ENCODE measurements around the gene ABHD2.

Gene ABHD2

DNA sequence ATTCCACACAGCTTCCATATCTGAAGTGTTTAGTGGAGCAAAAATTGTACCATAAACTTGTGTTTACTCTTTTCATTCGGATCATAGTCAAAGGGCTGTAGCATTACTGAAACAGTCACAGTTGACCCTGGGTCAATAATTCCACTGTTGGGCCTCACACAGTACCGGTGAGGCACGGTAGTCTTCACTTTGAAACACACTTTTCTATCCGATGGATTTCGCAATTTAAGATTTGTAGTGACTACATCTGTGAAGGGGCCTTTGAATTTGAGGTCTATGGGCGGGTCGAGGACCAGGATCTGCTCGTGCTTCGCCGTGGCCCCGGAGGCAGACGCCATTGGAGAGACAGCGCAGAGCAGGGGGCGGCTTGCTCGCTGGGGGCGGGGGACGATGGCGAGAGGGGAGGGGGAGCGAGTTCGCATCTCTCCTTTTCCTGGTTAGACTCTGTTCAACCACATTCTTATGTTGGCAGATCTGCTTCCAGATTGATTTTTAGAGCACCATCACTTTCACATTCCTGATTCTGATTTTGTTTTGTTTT is 113.3 kb downstream of the ABHD2 start:
- Histone ChIP-seq H3K4me1 (ENCODE audit: control insufficient read depth, insufficient read depth, low read length) (peaks cover 36% of the 10 kb centered on the region), H3K4me3 (ENCODE audit: insufficient read depth, low read depth, low read length) (no peak overlapping the region), H3K9me3 (ENCODE audit: control insufficient read depth, low read length) (no peaks in the 10 kb centered on the region), H3K36me3 (ENCODE audit: control insufficient read depth, insufficient read depth, low read length) (no peaks in the 10 kb centered on the region), H3K27me3 (ENCODE audit: control insufficient read depth, insufficient read depth, low read length, poor library complexity, severe bottlenecking) (no peaks in the 10 kb centered on the region), H3K27ac (ENCODE audit: insufficient read depth, low read depth, low read length, poor library complexity, severe bottlenecking) (no peak overlapping the region)
- WGBS, 2 experiments, result 88 to 89% methylated on average over 20 of the region's 20 CpGs

GRCh38 chr15:89203705-89204273 is 115.5 kb downstream of the ABHD2 start:
- H3K27ac ChIP-seq (ENCODE audit: insufficient read depth, low read depth, low read length, poor library complexity, severe bottlenecking), result no peak overlapping the region
- no peaks in the 10 kb centered on the region for H3K27me3 ChIP-seq (ENCODE audit: control insufficient read depth, insufficient read depth, low read length, poor library complexity, severe bottlenecking)
- no peaks in the 10 kb centered on the region for H3K9me3 ChIP-seq (ENCODE audit: control insufficient read depth, low read length)
- 71 to 85% methylated on average over 2 of the region's 2 CpGs for WGBS, 2 experiments
- H3K4me1 ChIP-seq (ENCODE audit: control insufficient read depth, insufficient read depth, low read length), result peaks cover 18% of the 10 kb centered on the region
- H3K36me3 ChIP-seq (ENCODE audit: control insufficient read depth, insufficient read depth, low read length), result no peaks in the 10 kb centered on the region
- H3K4me3 ChIP-seq (ENCODE audit: insufficient read depth, low read depth, low read length), result no peak overlapping the region

DNA sequence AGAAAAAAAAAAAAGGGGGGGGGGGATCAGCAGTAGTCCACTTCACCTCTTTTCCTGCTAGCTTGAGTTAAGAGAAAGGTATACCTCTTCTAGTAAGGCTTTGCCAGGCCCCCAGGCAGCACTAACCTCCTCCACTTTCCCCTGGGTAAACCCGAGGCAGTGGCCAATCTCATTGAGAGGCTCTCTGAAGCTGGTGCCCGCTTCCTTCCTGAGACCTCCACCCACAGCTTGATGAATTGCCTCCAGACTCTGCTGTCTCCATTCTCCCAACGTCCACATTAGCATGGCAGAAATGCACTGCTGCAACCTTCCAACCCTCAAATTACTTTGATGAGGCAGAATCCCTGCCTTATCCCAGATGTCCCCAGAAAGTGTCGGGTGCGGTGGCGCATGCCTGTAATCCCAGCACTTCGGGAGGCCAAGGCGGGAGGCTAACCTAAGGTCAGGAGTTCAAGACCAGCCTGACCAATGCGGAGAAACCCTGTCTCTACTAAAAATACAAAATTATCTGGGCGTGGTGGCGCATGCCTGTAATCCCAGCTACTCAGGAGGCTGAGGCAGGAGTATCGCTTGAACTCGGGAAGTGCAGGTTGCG is 117.8 kb downstream of the ABHD2 start:
- 85 to 91% methylated on average over 14 of the region's 14 CpGs for WGBS, 2 experiments
- no peak overlapping the region for H3K4me3 ChIP-seq (ENCODE audit: insufficient read depth, low read depth, low read length)
- H3K27ac ChIP-seq (ENCODE audit: insufficient read depth, low read depth, low read length, poor library complexity, severe bottlenecking), result no peak overlapping the region
- H3K36me3 ChIP-seq (ENCODE audit: control insufficient read depth, insufficient read depth, low read length), result no peaks in the 10 kb centered on the region
- no peaks in the 10 kb centered on the region for H3K4me1 ChIP-seq (ENCODE audit: control insufficient read depth, insufficient read depth, low read length)
- no peaks in the 10 kb centered on the region for H3K27me3 ChIP-seq (ENCODE audit: control insufficient read depth, insufficient read depth, low read length, poor library complexity, severe bottlenecking)
- no peaks in the 10 kb centered on the region for H3K9me3 ChIP-seq (ENCODE audit: control insufficient read depth, low read length)

GRCh38 chr15:89206908-89207331 is 118.7 kb downstream of the ABHD2 start:
- H3K4me1 ChIP-seq (ENCODE audit: control insufficient read depth, insufficient read depth, low read length), result no peaks in the 10 kb centered on the region
- no peaks in the 10 kb centered on the region for H3K36me3 ChIP-seq (ENCODE audit: control insufficient read depth, insufficient read depth, low read length)
- no peak overlapping the region for H3K4me3 ChIP-seq (ENCODE audit: insufficient read depth, low read depth, low read length)
- H3K27me3 ChIP-seq (ENCODE audit: control insufficient read depth, insufficient read depth, low read length, poor library complexity, severe bottlenecking), result no peaks in the 10 kb centered on the region
- no peak overlapping the region for H3K27ac ChIP-seq (ENCODE audit: insufficient read depth, low read depth, low read length, poor library complexity, severe bottlenecking)
- no peaks in the 10 kb centered on the region for H3K9me3 ChIP-seq (ENCODE audit: control insufficient read depth, low read length)
- 18% methylated on average over 14 of the region's 14 CpGs for whole genome bisulfite sequencing, 2 experiments

DNA sequence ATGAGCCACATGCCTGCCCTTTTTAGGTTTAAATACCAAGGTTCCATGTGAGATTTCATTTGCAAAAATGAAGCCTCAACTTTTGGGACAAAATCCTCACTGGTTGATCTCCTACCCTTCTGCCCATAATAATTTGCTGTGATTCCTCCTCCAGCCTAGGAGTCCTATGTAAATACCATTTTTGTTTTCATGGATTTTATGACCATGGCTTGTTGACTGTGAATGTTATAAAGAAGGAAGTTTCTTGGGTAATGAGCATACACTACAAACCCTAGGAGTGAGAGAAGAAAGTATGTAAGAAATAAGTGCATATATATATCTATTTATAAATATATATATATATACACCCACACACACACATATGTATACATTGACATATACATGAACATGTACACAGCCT is 120.0 kb downstream of the ABHD2 start:
- Histone ChIP-seq H3K9me3 (ENCODE audit: control insufficient read depth, low read length) (no peaks in the 10 kb centered on the region), H3K4me3 (ENCODE audit: insufficient read depth, low read depth, low read length) (no peak overlapping the region), H3K36me3 (ENCODE audit: control insufficient read depth, insufficient read depth, low read length) (no peaks in the 10 kb centered on the region), H3K4me1 (ENCODE audit: control insufficient read depth, insufficient read depth, low read length) (no peaks in the 10 kb centered on the region), H3K27ac (ENCODE audit: insufficient read depth, low read depth, low read length, poor library complexity, severe bottlenecking) (no peak overlapping the region), H3K27me3 (ENCODE audit: control insufficient read depth, insufficient read depth, low read length, poor library complexity, severe bottlenecking) (no peaks in the 10 kb centered on the region)

GRCh38 chr15:89209057-89209456 is 120.8 kb downstream of the ABHD2 start:
- Histone ChIP-seq H3K9me3 (ENCODE audit: control insufficient read depth, low read length) (no peaks in the 10 kb centered on the region), H3K27ac (ENCODE audit: insufficient read depth, low read depth, low read length, poor library complexity, severe bottlenecking) (no peak overlapping the region), H3K36me3 (ENCODE audit: control insufficient read depth, insufficient read depth, low read length) (no peaks in the 10 kb centered on the region), H3K27me3 (ENCODE audit: control insufficient read depth, insufficient read depth, low read length, poor library complexity, severe bottlenecking) (no peaks in the 10 kb centered on the region), H3K4me3 (ENCODE audit: insufficient read depth, low read depth, low read length) (no peak overlapping the region), H3K4me1 (ENCODE audit: control insufficient read depth, insufficient read depth, low read length) (no peaks in the 10 kb centered on the region)
- 81 to 93% methylated on average over 1 of the region's 1 CpG for WGBS, 2 experiments

DNA sequence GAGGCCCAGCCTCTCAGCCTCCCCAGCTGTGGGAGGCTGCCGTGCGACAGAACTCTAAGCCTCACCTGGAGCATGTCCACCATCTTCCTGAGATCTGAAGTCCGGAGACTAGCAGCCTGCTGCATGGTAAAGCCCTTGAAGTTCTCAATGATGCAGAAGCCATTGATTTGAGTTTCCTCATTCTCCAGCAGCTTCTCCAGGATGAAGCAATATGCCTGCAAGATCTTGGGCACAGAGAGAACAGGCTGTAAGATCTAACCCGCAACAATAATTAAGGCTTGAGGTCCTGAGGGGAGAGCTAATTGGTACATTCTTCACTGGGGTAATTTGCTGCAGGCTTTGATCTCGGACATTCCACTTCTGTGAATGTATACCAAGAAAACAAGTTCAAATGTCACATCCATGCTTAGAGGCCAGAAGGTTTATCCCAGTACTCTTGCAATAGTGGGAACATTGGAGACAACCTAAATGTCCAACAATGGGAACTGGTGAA is 123.5 kb downstream of the ABHD2 start:
- no peak overlapping the region for H3K27ac ChIP-seq (ENCODE audit: insufficient read depth, low read depth, low read length, poor library complexity, severe bottlenecking)
- WGBS, 2 experiments, result 93% methylated on average over 5 of the region's 5 CpGs

GRCh38 chr15:89215627-89216026 is 127.4 kb downstream of the ABHD2 start:
- Histone ChIP-seq H3K4me3 (ENCODE audit: insufficient read depth, low read depth, low read length) (no peak overlapping the region), H3K4me1 (ENCODE audit: control insufficient read depth, insufficient read depth, low read length) (no peaks in the 10 kb centered on the region), H3K36me3 (ENCODE audit: control insufficient read depth, insufficient read depth, low read length) (no peaks in the 10 kb centered on the region), H3K9me3 (ENCODE audit: control insufficient read depth, low read length) (no peaks in the 10 kb centered on the region), H3K27ac (ENCODE audit: insufficient read depth, low read depth, low read length, poor library complexity, severe bottlenecking) (no peak overlapping the region), H3K27me3 (ENCODE audit: control insufficient read depth, insufficient read depth, low read length, poor library complexity, severe bottlenecking) (no peaks in the 10 kb centered on the region)
- 92 to 94% methylated on average over 2 of the region's 2 CpGs for WGBS, 2 experiments

More for the DNA sequence above, 123.5 kb downstream of the ABHD2 start:
- Histone ChIP-seq H3K36me3 (ENCODE audit: control insufficient read depth, insufficient read depth, low read length) (no peaks in the 10 kb centered on the region), H3K9me3 (ENCODE audit: control insufficient read depth, low read length) (no peaks in the 10 kb centered on the region), H3K4me3 (ENCODE audit: insufficient read depth, low read depth, low read length) (no peak overlapping the region), H3K4me1 (ENCODE audit: control insufficient read depth, insufficient read depth, low read length) (no peaks in the 10 kb centered on the region), H3K27me3 (ENCODE audit: control insufficient read depth, insufficient read depth, low read length, poor library complexity, severe bottlenecking) (no peaks in the 10 kb centered on the region)

- Histone ChIP-seq H3K36me3 (ENCODE audit: control insufficient read depth, insufficient read depth, low read length) (no peaks in the 10 kb centered on the region), H3K9me3 (ENCODE audit: control insufficient read depth, low read length) (no peaks in the 10 kb centered on the region), H3K27me3 (ENCODE audit: control insufficient read depth, insufficient read depth, low read length, poor library complexity, severe bottlenecking) (no peaks in the 10 kb centered on the region), H3K4me1 (ENCODE audit: control insufficient read depth, insufficient read depth, low read length) (peaks cover 9% of the 10 kb centered on the region), H3K4me3 (ENCODE audit: insufficient read depth, low read depth, low read length) (no peak overlapping the region), H3K27ac (ENCODE audit: insufficient read depth, low read depth, low read length, poor library complexity, severe bottlenecking) (no peak overlapping the region)
- WGBS, 2 experiments, result 94 to 96% methylated on average over 20 of the region's 20 CpGs
These were observed 128.8 kb downstream of the ABHD2 start for GRCh38 chr15:89217031-89217430.

DNA sequence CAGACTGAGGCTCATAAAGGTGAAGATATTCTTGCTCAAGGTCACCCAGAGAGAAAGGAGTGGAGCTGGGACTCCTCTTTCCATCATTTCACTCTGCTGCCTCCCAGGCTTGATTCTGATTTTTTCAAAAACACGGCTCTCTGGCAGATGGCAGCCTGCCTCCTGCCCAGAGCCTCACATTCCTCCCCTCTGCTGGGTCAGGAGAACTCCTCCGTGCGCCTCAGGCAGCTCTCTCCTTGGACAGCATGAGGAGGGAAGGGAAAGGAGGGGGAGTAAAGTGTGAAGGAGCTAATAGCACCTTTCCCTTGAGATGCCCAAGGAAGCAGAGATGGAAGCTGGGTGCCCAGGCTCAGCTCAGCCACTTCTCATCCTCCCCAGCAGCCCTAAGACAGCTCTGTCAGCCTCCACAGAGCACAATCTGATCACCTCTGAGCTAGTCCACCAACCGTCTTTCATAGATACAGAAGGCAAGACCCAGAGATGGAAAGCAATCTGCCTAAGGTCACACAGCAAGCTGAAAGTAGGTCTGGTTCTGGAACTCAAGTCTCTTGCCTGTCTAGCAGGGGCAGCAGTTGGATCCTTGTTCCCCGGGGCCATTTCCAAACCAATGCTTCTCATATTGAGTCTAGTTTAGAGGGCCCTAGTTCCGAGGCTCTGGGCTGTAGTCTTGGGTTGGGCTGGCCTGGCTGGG is 129.6 kb downstream of the ABHD2 start:
- Histone ChIP-seq H3K36me3 (ENCODE audit: control insufficient read depth, insufficient read depth, low read length) (no peaks in the 10 kb centered on the region), H3K9me3 (ENCODE audit: control insufficient read depth, low read length) (no peaks in the 10 kb centered on the region), H3K4me1 (ENCODE audit: control insufficient read depth, insufficient read depth, low read length) (peaks cover 9% of the 10 kb centered on the region), H3K4me3 (ENCODE audit: insufficient read depth, low read depth, low read length) (no peak overlapping the region), H3K27ac (ENCODE audit: insufficient read depth, low read depth, low read length, poor library complexity, severe bottlenecking) (no peak overlapping the region), H3K27me3 (ENCODE audit: control insufficient read depth, insufficient read depth, low read length, poor library complexity, severe bottlenecking) (no peaks in the 10 kb centered on the region)
- 84 to 88% methylated on average over 6 of the region's 6 CpGs for WGBS, 2 experiments

All from ectodermal cell (in vitro differentiated cells).